GM18511 (cell line): ENCODE data around the gene KMO.

Experiments used
- ATAC-seq: cut with Tn5 transposase; IDR thresholded peaks from one replicate; pipeline ENCODE4 v1.9.1; 2021; ENCODE audit warnings: mild to moderate bottlenecking, moderate library complexity; ENCODE audit not compliant: unreplicated experiment

Gene KMO

DNA sequence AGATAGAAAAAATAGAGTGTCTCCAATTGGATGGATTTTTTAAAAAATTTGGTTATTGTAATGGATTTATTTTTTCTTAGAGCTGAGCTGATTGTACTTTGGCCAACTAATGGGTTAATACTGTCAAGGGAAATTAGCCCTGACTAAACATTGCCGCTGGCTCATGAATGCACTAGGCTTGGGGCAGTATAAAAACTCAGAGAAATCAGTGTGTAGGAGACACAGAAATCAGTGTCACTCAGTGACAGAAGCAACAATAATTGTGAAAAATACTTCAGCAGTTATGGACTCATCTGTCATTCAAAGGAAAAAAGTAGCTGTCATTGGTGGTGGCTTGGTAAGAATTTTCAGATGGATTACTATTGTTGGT is at the start of gene KMO:
KMO (plus strand) TSS at position 217 of the 370 bp plus-strand sequence; CDS start at position 284, 67 bp downstream.
- ATAC-seq, result peak; percentile 40

DNA sequence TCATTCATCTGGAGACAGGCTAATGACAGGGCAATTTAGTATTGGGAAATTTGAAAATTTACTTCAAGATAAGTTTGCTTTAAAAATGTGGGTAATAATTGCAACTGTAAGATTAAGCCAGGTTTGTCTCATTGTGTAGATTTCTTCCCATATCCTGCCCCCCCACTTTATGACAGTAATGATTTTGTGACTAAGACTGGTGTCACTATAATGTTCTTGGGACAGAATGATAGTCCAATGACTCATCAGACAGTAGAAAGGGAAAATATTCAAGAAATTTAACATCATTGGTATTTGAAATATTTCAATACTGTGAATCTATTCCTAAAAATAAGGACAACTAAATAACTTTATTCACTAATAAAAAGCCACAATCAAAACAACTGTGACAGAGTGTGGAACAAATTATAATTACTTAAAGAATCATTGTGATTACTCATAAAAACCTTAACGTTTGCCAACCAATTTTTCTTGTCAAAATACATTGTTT is 49.4 kb upstream of the KMO start:
- ATAC-seq, result no peak

DNA sequence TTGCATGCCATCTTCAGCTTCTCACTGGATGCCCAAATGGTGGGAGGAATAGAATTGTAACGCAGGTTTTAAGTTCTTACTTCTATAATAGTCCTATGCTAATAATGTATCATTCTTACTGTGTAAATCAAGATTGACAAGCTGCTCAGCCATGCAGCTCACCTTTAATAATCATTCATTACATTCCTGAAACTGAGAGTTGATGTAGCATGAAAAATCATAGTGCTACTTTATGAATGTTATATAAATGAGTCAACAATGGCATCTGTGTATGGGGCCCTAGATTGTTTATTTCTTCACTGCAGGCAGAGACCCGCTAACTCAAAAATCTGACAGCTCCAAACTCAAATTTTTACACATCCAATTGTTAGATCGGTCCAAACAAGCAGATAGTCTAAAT is 47.0 kb upstream of the KMO start:
- ATAC-seq, result peak; percentile 86

GRCh38 chr1:241485554-241485992 is 46.6 kb upstream of the KMO start:
- ATAC-seq, result peak; percentile 67

DNA sequence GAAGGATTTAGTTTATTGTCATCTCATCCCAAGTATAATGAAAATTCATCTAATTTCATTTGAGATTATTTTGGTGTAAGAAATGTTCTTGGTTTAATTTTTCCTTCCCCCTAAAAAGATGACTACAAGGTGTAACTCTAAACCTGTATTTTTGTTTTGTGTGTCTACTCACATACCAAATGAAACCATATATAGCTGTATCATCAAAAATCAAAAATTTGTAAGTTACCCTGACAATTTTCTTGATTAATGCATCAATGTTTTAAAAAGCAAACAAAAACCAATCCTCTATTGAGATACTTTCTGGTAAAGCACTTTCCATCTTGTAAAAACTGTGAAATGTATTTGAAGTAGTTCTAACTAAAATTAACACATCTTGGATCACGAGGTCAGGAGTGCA is 43.4 kb upstream of the KMO start:
- ATAC-seq, result no peak

DNA sequence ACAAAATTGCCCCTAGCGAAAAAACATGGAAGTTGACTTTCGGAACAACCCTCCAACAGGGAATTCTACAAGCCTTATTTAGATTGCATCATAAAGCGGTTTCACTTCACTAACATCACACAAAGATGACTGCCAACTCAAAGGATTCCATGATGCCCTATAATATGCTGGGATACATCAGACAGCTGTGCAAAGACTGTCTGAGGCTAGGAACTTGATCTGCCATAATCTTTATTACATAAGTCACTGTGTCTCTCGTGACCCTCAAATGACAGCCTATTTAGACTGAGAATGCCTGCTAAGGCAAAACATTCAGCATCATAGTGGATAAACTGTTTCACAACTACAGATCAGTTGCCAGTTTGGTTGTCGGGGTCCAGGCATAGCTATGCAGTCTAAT is 36.4 kb upstream of the KMO start:
- ATAC-seq, result no peak

- no peak for ATAC-seq
Observed at GRCh38 chr1:241499910-241500309, 32.3 kb upstream of the KMO start.

DNA sequence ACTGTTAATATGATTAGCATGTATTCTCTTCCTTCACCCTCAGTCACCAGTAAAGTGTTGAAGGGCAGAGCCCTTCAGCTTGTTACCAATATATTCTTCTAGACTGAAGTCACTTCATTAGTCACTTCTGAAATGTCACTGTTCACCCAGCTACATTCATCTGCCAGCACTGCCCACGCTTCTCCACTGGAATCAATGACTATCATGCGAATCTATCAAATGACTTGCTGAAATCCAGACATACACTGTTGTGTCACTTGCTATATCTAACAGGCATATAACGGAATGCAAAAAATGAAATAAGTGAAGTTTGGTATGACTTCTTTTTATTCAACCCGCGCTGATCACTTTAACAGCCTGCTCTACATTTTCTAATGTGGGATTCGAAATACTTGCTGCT is 28.7 kb upstream of the KMO start:
- no peak for ATAC-seq

GRCh38 chr1:241507189-241507863 is 24.9 kb upstream of the KMO start:
- ATAC-seq, result no peak

DNA sequence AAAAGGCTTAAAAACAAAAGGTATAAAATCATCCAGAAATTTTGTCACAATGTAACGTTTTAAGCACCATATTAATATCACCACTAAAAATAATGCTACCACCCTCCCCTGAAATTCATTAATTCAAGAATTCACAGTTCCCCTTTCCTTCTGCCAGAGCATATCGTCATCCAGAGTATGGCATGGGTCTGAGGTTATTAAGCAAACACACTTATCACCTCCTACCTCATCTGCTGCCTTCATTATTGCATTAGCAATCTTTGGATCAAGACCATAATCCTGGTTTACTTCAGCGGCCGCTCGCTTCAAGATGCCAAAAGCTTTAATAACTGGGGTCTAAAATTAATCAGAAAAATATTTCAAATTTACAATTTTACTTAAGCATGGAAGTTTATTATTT is 18.8 kb upstream of the KMO start:
- ATAC-seq, result no peak

- ATAC-seq, result peak; percentile 44
Observed at GRCh38 chr1:241518476-241519307, 13.5 kb upstream of the KMO start.

DNA sequence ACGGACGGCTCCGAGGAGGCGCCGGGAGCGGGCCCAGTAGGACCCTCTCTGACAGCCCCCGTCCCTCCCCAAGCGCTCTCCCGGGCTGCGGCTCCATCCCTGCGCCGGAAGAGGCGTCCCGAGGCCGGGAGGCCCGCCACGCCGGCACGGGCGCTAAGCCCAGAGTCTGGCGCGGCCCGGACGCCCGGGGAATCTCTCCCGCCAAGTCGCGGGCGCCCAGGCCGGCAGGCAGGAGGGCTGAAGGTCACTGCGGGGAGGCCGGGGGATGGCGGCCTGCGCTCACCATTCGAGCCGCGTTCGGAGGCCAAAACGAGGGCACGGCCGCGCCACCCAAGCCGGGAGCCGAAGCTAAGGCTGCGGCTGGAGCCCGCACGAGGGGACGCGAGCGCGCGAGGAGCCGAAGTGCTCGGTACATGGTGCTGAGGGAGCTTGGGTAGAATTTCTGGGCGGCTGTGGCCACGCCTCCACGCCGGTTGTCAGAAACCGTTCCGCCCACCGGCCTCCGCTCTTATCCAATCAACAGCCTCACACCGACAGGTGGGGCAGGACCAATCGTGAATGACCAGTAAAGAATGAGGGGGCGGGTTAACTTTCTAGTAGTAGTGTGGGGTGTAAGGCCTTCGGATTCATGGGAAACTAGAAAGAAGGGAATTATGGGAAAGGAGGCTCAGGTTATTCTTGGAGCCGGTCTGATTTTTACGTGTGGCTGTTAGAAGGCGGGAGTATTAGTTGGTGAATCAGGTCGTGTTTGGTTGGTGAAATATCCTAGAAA is 12.7 kb upstream of the KMO start, which contains the start of gene FH:
FH (minus strand) TSS at position 448 of the 772 bp plus-strand sequence; CDS start at position 415, 33 bp downstream.
- ATAC-seq, result peak; percentile 95

DNA sequence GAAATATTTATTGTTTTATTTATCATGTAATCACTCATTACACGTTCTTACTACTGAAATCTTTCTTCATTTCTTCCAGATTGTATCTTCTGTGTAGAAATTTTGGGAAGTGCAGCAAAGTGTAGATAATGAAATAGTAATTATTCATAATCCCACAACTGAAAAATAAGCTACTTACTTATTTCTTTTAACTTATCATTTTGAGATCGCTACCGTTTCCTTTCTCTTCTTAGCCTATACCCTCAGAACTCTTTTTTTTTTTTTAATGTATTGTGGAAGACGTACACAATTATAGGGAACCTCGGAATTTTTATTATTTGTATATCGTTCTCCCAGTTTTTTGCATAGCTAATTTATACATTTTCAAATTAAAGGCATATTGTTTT is 12.1 kb upstream of the KMO start:
- ATAC-seq, result no peak

DNA sequence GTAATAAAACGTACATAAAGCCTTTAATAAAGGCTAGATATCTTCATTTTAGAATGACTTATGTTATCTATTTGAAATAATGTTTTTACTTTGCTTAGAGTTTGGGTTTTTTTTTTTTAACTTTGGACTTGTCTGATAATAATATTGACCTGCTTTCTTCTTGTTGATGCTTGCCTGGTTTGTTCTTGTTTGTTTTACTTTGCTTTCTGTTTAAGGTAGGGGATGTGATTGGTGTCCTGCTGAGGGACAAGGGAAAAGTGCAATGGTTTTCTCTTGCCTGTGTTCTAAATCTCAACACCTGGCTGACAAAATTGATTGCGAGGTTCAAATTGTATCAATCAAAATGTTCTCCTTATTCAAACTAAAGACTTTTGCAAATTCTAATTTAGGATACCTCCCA is 10.5 kb upstream of the KMO start:
- ATAC-seq, result no peak

GRCh38 chr1:241525026-241525425 is 7.2 kb upstream of the KMO start:
- ATAC-seq, result no peak

DNA sequence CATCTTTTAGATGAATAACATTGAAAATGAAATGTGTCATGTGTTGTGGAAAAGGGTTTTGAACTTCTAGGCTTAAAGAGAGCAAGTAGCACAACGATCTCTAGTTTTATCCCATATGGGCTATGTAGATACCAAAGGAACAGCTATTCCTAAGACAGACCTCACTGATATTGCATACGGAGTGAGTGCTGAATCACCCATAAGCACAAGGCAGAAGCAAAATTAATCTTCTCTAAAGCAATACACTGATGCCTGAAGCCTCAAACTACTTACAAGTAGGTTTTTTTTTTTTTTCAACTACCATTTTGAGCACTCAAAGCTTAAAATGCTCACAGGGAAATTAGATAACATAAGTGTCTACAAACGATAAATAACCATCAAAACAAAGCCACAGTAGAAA is 5.0 kb upstream of the KMO start:
- ATAC-seq, result no peak

GRCh38 chr1:241531195-241532161 is 700 bp upstream of the KMO start:
- peak; percentile 70 for ATAC-seq

DNA sequence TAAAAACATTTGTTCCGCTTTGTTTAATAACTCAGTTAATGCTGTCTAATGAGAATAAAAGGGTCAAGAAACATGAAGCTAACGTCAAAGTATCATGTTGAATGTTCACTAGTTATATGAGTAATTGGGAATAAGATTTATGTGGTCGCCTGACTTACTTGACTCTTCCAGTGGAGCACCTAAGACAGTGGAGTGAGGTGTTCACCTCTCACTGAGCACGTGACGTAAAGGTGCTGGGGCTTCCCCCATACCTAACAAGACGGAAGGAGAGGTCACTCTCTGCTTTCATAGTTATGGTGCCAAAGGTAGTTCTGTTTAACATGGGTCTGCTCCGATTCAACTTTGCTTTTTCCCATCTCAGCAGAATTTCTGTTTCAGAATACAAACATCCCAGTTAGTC is 686 bp downstream of the KMO start:
- peak; percentile 64 for ATAC-seq

DNA sequence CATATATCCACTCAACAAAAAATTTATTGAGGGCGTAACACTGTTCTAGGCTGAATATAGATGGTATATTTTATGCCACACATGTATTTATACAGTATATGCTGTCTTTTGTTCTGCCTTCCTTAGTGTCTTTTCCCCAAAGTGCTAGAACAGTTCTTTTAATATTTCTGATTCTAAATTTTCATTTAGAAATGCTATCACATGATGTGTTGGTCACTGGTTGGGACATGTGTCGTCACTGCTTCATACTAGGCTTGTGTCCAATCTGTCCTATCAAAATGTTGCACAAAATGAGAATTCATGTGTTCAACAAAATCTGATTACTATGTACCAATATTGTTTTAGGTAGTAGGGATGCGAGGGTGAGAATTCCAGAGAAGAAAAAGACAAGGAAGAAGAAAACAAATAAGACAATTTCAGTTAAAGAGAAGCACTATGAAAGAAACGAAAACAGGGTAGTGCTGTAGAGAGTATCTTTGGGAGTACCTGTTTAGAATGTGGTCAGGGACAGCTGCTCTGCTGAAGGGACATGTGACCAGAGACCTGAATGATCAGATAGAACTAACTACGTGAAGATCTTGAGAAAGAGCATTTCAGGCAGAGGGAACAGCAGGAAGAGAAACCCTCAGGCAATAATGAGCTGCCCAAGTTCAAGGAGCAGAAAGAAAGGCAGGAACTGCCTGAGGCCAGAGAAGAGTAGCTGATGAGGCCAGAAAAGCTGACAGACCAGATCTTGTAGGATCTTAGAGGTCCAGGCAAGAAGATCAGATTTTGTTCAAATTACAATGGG is 1.3 kb downstream of the KMO start:
- peak; percentile 42 for ATAC-seq
